Liver (tissue), 9 donors: ENCODE data around the gene ANKMY1. TPM values are rescaled to one million over a fixed set of nuclear protein-coding genes. Genes with fewer than 3 reads are reported as not detected.

Experiments
- DNase-seq: peaks from one replicate; pipeline ENCODE4 v3.0.0-alpha.2; 2017; ENCODE audit warnings: low spot score
- H3K27ac ChIP-seq, 2 donors: one replicate each; pipeline ENCODE4 v1.7.0; 2013; ENCODE audit warnings: inconsistent platforms in 2 of 2, low read length in 2 of 2, control low read depth in 1 of 2, low read depth in 1 of 2, mild to moderate bottlenecking in 1 of 2
- H3K27me3 ChIP-seq, 4 donors: one replicate each; pipeline versions ENCODE4 v1.6.1 to v1.7.0; 2013; ENCODE audit warnings: low read length in 3 of 4, inconsistent platforms in 1 of 4, mild to moderate bottlenecking in 1 of 4, moderate library complexity in 1 of 4; ENCODE audit not compliant: control insufficient read depth in 4 of 4, insufficient read depth in 4 of 4
- H3K36me3 ChIP-seq, 4 donors: one replicate each; pipeline versions ENCODE4 v1.6.1 to v1.7.0; 2013; ENCODE audit warnings: low read length in 3 of 4, mild to moderate bottlenecking in 3 of 4, low read depth in 1 of 4, moderate library complexity in 1 of 4; ENCODE audit not compliant: control insufficient read depth in 4 of 4, insufficient read depth in 3 of 4
- H3K4me1 ChIP-seq, 4 donors: one replicate each; pipeline versions ENCODE4 v1.6.1 to v1.7.0; 2013; ENCODE audit warnings: low read length in 3 of 4, mild to moderate bottlenecking in 3 of 4, moderate library complexity in 1 of 4; ENCODE audit not compliant: control insufficient read depth in 4 of 4, insufficient read depth in 4 of 4
- H3K4me3 ChIP-seq, 3 donors: one replicate each; pipeline versions ENCODE4 v1.6.1 to v1.7.0; 2013; ENCODE audit warnings: low read length in 3 of 3, control low read depth in 1 of 3, low read depth in 1 of 3, mild to moderate bottlenecking in 1 of 3
- H3K9ac ChIP-seq, 2 donors: one replicate each; pipeline ENCODE4 v1.7.0; 2013; ENCODE audit warnings: low read length in 2 of 2, mild to moderate bottlenecking in 2 of 2, moderate library complexity in 2 of 2, control low read depth in 1 of 2, low read depth in 1 of 2
- H3K9me3 ChIP-seq, 4 donors: one replicate each; pipeline versions ENCODE4 v1.6.1 to v1.7.0; 2013; ENCODE audit warnings: low read length in 3 of 4; ENCODE audit not compliant: control insufficient read depth in 4 of 4
- EGR1 ChIP-seq, 2 donors: IDR thresholded peaks; 2 replicates each; pipeline ENCODE4 v1.6.1; 2016 to 2018; ENCODE audit warnings: antibody characterized with exemption in 2 of 2, low read depth in 2 of 2
- FOXA1 ChIP-seq: IDR thresholded peaks from 2 replicates; pipeline ENCODE4 v1.6.1; 2016; ENCODE audit warnings: antibody characterized with exemption
- FOXA2 ChIP-seq: IDR thresholded peaks from 2 replicates; pipeline ENCODE4 v1.6.1; 2016; ENCODE audit warnings: antibody characterized with exemption
- HNF4A ChIP-seq, 2 donors: conservative IDR thresholded peaks; 2 replicates each; pipeline ENCODE4 v1.6.1; 2016; ENCODE audit warnings: antibody characterized with exemption in 2 of 2, mild to moderate bottlenecking in 2 of 2
- HNF4G ChIP-seq: IDR thresholded peaks from 2 replicates; pipeline ENCODE4 v1.6.1; 2016; ENCODE audit warnings: antibody characterized with exemption
- NR2F2 ChIP-seq: IDR thresholded peaks from 2 replicates; pipeline ENCODE4 v1.6.1; 2016; ENCODE audit warnings: antibody characterized with exemption
- RAD21 ChIP-seq, 2 donors: IDR thresholded peaks; 2 replicates each; pipeline ENCODE4 v1.6.1; 2016; ENCODE audit warnings: antibody characterized with exemption in 2 of 2, mild to moderate bottlenecking in 2 of 2
- RXRA ChIP-seq, 2 donors: IDR thresholded peaks; 2 replicates each; pipeline ENCODE4 v1.6.1; 2017 to 2018; ENCODE audit warnings: antibody characterized with exemption in 2 of 2, mild to moderate bottlenecking in 1 of 2
- WGBS: extraction: QIAGEN DNeasy Blood & Tissue Kit; methylation state at CpG from one replicate; pipeline ENCODE4 v1.1.7; 2013; 5-methylcytosine and 5-hydroxymethylcytosine counted together
- polyA plus RNA-seq, 2 donors: library from polyadenylated mRNA; stranded (reverse) in 1 of 2; unstranded in 1 of 2; fragments of 200-250 nt in 1 of 2; fragments of >200 nt in 1 of 2; fragmentation: Nextera tagmentation in 1 of 2; extraction: Ambion mirVana in 1 of 2; gene quantifications; one replicate each; pipeline versions ENCODE4 v1.2.1 to v1.2.3, GENCODE V29; 2013 to 2015
- total RNA-seq, 2 donors: library from RNA; depleted of rRNA; stranded (reverse); fragments of >200 nt; gene quantifications; one replicate each; pipeline ENCODE4 v1.2.3, GENCODE V29; 2014
- TF ChIP-seq, protein P1 (sequence below): fragments of 150-350 bp; IDR thresholded peaks from 2 replicates; pipeline ENCODE4 v1.5.1; 2017; ENCODE audit warnings: improper control_type of control experiment, low read depth, low read length; ENCODE audit not compliant: missing input control
- TF ChIP-seq, protein P2 (sequence below): IDR thresholded peaks from 2 replicates; pipeline ENCODE4 v1.6.1; 2016; ENCODE audit warnings: antibody characterized with exemption
- TF ChIP-seq, protein P3 (sequence below): IDR thresholded peaks from 2 replicates; pipeline ENCODE4 v1.6.1; 2016; ENCODE audit warnings: antibody characterized with exemption
- TF ChIP-seq, protein P4 (sequence below): IDR thresholded peaks from 2 replicates; pipeline ENCODE4 v1.6.1; 2016; ENCODE audit warnings: antibody characterized with exemption
- TF ChIP-seq, protein P5 (sequence below): IDR thresholded peaks from 2 replicates; pipeline ENCODE4 v1.6.1; 2016; ENCODE audit warnings: antibody characterized with exemption, mild to moderate bottlenecking
- donor health status: healthy.
- donor health status: healthy.
- donor health status: healthy.
- donor health status: healthy.
- donor health status: healthy.

Gene ANKMY1
- total and polyA plus RNA-seq, 4 donors: 2.5 to 12.8 (median 4.2) TPM

DNA sequence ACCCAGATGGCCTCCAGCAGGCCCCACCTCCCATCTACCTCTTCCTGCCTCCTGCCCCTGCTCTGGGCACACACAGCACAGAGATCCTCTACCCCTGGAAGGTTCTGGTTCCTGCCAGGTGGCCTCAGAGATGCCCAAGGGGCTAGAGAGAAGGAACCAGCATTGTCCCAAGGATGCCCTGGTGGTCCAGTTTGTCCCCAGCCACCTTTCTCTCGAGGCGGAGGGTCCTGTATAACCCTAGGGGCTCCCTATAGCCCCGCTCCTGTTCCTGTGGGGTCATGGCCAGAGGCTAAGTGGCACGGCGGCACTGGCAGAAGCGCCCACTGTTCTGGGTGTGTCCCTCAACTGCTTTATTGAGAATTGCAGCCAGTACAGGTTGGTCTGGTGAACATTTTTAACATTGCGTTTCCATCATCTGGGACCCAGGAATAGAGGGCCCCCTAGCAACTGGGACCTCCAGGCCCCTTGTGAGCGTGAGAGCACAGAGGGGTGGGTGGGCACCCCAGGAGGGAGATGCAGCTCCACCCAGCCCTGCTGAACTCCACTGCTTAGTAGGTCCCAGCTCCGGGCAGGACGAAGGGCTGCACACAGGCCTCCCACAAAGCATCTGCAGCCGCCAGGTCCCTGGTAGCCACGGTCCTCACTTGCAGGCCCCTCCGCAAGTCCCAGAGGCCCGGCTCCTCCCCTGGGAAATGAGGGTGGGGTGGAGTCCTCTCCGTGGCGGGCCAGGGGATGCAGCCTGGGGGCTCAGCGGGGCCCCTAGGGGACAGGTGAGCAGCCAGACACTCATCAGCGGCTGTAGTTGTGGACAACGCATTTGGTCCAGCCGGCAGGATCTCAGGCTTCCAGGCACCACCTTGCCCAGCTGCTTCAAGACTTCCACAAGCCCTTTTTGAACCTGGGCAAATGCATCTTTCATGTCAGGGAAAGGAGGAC is 89.2 kb downstream of the ANKMY1 start:
- H3K27ac ChIP-seq: no peak overlapping the region
- H3K4me3 ChIP-seq: no peak overlapping the region
- 87% methylated on average over 20 of the region's 20 CpGs for WGBS
- no peaks in the 10 kb centered on the region for H3K4me1 ChIP-seq
- peaks cover 0 to 8% (median 3%) of the 10 kb centered on the region in 4 donors for H3K36me3 ChIP-seq
- no peak for DNase-seq
- no peaks in the 10 kb centered on the region for H3K9me3 ChIP-seq
- no peaks in the 10 kb centered on the region for H3K27me3 ChIP-seq
- TF ChIP-seq FOXA1 (no peak), HNF4G (no peak), RAD21 (IDR thresholded peaks at IDR 0.05) (no peak), HNF4A (conservative IDR thresholded peaks at IDR 0.05) (no peak)
- TF ChIP-seq, protein P1, sequence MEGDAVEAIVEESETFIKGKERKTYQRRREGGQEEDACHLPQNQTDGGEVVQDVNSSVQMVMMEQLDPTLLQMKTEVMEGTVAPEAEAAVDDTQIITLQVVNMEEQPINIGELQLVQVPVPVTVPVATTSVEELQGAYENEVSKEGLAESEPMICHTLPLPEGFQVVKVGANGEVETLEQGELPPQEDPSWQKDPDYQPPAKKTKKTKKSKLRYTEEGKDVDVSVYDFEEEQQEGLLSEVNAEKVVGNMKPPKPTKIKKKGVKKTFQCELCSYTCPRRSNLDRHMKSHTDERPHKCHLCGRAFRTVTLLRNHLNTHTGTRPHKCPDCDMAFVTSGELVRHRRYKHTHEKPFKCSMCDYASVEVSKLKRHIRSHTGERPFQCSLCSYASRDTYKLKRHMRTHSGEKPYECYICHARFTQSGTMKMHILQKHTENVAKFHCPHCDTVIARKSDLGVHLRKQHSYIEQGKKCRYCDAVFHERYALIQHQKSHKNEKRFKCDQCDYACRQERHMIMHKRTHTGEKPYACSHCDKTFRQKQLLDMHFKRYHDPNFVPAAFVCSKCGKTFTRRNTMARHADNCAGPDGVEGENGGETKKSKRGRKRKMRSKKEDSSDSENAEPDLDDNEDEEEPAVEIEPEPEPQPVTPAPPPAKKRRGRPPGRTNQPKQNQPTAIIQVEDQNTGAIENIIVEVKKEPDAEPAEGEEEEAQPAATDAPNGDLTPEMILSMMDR: no peak
- TF ChIP-seq, protein P2, sequence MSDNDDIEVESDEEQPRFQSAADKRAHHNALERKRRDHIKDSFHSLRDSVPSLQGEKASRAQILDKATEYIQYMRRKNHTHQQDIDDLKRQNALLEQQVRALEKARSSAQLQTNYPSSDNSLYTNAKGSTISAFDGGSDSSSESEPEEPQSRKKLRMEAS: no peak
- no peak overlapping the region for H3K9ac ChIP-seq

DNA sequence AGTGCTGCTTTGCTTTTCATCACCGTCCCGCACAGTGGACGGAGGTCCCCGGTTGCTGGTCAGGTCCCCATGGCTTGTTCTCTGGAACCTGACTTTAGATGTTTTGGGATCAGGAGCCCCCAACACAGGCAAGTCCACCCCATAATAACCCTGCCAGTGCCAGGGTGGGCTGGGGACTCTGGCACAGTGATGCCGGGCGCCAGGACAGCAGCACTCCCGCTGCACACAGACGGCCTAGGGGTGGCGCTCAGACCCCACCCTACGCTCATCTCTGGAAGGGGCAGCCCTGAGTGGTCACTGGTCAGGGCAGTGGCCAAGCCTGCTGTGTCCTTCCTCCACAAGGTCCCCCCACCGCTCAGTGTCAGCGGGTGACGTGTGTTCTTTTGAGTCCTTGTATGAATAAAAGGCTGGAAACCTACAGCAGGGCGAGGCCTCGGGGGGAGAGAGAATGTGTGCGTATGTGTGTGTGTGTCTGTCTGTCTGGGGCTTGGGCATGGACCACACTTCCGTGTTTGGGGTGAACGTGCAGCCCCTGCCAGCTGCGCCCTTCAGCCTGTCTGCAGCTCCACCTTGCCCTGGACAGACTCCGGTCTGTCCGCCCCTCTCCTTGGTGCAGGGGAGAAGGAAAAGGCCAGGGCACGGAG is 90.0 kb downstream of the ANKMY1 start:
- Histone ChIP-seq H3K27ac (no peak overlapping the region), H3K9me3 (no peaks in the 10 kb centered on the region), H3K4me3 (no peak overlapping the region), H3K9ac (no peak overlapping the region), H3K27me3 (no peaks in the 10 kb centered on the region), H3K4me1 (no peaks in the 10 kb centered on the region), H3K36me3 (peaks cover 0 to 8% (median 3%) of the 10 kb centered on the region in 4 donors)
- DNase-seq: no peak
- TF ChIP-seq EGR1 (IDR thresholded peaks at IDR 0.05; ENCODE audit: low read depth in 2 of 2) (no peak), NR2F2 (no peak), RXRA (IDR thresholded peaks at IDR 0.05) (no peak), HNF4G (no peak), FOXA2 (no peak)
- TF ChIP-seq, protein P3, sequence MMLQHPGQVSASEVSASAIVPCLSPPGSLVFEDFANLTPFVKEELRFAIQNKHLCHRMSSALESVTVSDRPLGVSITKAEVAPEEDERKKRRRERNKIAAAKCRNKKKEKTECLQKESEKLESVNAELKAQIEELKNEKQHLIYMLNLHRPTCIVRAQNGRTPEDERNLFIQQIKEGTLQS: no peak
- TF ChIP-seq, protein P4, sequence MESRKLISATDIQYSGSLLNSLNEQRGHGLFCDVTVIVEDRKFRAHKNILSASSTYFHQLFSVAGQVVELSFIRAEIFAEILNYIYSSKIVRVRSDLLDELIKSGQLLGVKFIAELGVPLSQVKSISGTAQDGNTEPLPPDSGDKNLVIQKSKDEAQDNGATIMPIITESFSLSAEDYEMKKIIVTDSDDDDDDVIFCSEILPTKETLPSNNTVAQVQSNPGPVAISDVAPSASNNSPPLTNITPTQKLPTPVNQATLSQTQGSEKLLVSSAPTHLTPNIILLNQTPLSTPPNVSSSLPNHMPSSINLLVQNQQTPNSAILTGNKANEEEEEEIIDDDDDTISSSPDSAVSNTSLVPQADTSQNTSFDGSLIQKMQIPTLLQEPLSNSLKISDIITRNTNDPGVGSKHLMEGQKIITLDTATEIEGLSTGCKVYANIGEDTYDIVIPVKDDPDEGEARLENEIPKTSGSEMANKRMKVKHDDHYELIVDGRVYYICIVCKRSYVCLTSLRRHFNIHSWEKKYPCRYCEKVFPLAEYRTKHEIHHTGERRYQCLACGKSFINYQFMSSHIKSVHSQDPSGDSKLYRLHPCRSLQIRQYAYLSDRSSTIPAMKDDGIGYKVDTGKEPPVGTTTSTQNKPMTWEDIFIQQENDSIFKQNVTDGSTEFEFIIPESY: no peak
- TF ChIP-seq, protein P5, sequence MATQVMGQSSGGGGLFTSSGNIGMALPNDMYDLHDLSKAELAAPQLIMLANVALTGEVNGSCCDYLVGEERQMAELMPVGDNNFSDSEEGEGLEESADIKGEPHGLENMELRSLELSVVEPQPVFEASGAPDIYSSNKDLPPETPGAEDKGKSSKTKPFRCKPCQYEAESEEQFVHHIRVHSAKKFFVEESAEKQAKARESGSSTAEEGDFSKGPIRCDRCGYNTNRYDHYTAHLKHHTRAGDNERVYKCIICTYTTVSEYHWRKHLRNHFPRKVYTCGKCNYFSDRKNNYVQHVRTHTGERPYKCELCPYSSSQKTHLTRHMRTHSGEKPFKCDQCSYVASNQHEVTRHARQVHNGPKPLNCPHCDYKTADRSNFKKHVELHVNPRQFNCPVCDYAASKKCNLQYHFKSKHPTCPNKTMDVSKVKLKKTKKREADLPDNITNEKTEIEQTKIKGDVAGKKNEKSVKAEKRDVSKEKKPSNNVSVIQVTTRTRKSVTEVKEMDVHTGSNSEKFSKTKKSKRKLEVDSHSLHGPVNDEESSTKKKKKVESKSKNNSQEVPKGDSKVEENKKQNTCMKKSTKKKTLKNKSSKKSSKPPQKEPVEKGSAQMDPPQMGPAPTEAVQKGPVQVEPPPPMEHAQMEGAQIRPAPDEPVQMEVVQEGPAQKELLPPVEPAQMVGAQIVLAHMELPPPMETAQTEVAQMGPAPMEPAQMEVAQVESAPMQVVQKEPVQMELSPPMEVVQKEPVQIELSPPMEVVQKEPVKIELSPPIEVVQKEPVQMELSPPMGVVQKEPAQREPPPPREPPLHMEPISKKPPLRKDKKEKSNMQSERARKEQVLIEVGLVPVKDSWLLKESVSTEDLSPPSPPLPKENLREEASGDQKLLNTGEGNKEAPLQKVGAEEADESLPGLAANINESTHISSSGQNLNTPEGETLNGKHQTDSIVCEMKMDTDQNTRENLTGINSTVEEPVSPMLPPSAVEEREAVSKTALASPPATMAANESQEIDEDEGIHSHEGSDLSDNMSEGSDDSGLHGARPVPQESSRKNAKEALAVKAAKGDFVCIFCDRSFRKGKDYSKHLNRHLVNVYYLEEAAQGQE: no peak
- WGBS: 90% methylated on average over 22 of the region's 22 CpGs
